GM23338 (cell line): ENCODE measurements around the gene TNIP3. TPM values are rescaled to one million over a fixed set of nuclear protein-coding genes. Genes with fewer than 3 reads are reported as not detected.
"Not testable (repeated sequence)": the region's sequence is repeated elsewhere in the genome, so short reads cannot be mapped to it uniquely, and the experiment has no call there.

ENCODE experiments used
- ATAC-seq: fragments of 200-7000 bp; cut with Tn5 transposase; 3 replicates; pipeline ENCODE4 v1.9.1; 2020
- DNase-seq: peaks from one replicate; pipeline ENCODE4 v3.0.0-alpha.2; 2015; ENCODE audit warnings: low spot score
- H2AFZ ChIP-seq: fragments of 200-600 bp; sonication (generic); 2 replicates; pipeline ENCODE4 v1.8.0; 2016; ENCODE audit warnings: antibody characterized with exemption, mild to moderate bottlenecking, moderate library complexity
- H3F3A ChIP-seq: fragments of 200-600 bp; sonication (generic); replicated peaks from 2 replicates; pipeline ENCODE4 v1.8.0; 2017; ENCODE audit warnings: antibody characterized with exemption, mixed run types, low read depth
- H3K27ac ChIP-seq: fragments of 200-600 bp; sonication (generic); 2 replicates; pipeline ENCODE4 v1.6.1; 2016; ENCODE audit warnings: low read depth
- H3K27me3 ChIP-seq: fragments of 200-600 bp; sonication (generic); 2 replicates; pipeline ENCODE4 v1.8.0; 2016; ENCODE audit warnings: mild to moderate bottlenecking, mixed run types, moderate library complexity; ENCODE audit not compliant: insufficient read depth
- H3K36me3 ChIP-seq: fragments of 200-600 bp; sonication (generic); 2 replicates; pipeline ENCODE4 v1.8.0; 2016; ENCODE audit warnings: mild to moderate bottlenecking; ENCODE audit not compliant: insufficient read depth
- H3K4me1 ChIP-seq: fragments of 200-600 bp; sonication (generic); 2 replicates; pipeline ENCODE4 v1.8.0; 2016; ENCODE audit warnings: mild to moderate bottlenecking, moderate library complexity; ENCODE audit not compliant: insufficient read depth
- H3K4me2 ChIP-seq: fragments of 200-600 bp; sonication (generic); 2 replicates; pipeline ENCODE4 v1.7.1; 2017; ENCODE audit warnings: mixed run types
- H3K4me3 ChIP-seq: fragments of 200-600 bp; sonication (generic); 2 replicates; pipeline ENCODE4 v1.6.1; 2016; ENCODE audit warnings: mixed run types
- H3K79me2 ChIP-seq: fragments of 200-600 bp; sonication (generic); replicated peaks from 2 replicates; pipeline ENCODE4 v1.8.0; 2017; ENCODE audit warnings: mild to moderate bottlenecking; ENCODE audit not compliant: insufficient read depth
- H3K9me2 ChIP-seq: fragments of 200-600 bp; sonication (generic); 2 replicates; pipeline ENCODE4 v1.8.0; 2017; ENCODE audit not compliant: insufficient read depth
- H4K20me1 ChIP-seq: fragments of 200-600 bp; sonication (generic); replicated peaks from 2 replicates; pipeline ENCODE4 v1.8.0; 2017; ENCODE audit warnings: mild to moderate bottlenecking; ENCODE audit not compliant: insufficient read depth
- H3K27ac Mint-ChIP-seq: 2 replicates; pipeline ENCODE4 v1.8.0; 2020; ENCODE audit warnings: inconsistent platforms, mild to moderate bottlenecking, moderate library complexity, mixed read lengths
- H3K27me3 Mint-ChIP-seq: 3 replicates; pipeline ENCODE4 v1.8.0; 2022; ENCODE audit warnings: low read depth, mild to moderate bottlenecking, moderate library complexity, mixed read lengths, inconsistent platforms; ENCODE audit not compliant: insufficient read depth, poor library complexity
- H3K36me3 Mint-ChIP-seq: 3 replicates; pipeline ENCODE4 v1.8.0; 2021; ENCODE audit warnings: low read depth, mild to moderate bottlenecking, inconsistent platforms, moderate library complexity, mixed read lengths
- H3K4me1 Mint-ChIP-seq: 3 replicates; pipeline ENCODE4 v1.8.0; 2020; ENCODE audit warnings: mild to moderate bottlenecking, inconsistent platforms, mixed read lengths
- H3K4me3 Mint-ChIP-seq: 3 replicates; pipeline ENCODE4 v1.8.0; 2021; ENCODE audit warnings: moderate library complexity, mild to moderate bottlenecking, inconsistent platforms, mixed read lengths
- H3K9me3 Mint-ChIP-seq: 3 replicates; pipeline ENCODE4 v1.8.0; 2020; ENCODE audit warnings: moderate library complexity, mild to moderate bottlenecking, inconsistent platforms, mixed read lengths
- EZH2 ChIP-seq: fragments of 200-600 bp; sonication (generic); IDR thresholded peaks from one replicate; pipeline ENCODE4 v1.8.0; 2017; ENCODE audit warnings: antibody characterized with exemption, mild to moderate bottlenecking, low read depth; ENCODE audit not compliant: unreplicated experiment
- ZNF331 ChIP-seq: fragments of 250-450 bp; sonication (Bioruptor Pico); IDR thresholded peaks from 2 replicates; pipeline ENCODE4 v1.5.0; 2020; ENCODE audit warnings: low read depth, mild to moderate bottlenecking, moderate library complexity
- polyA plus RNA-seq: library from polyadenylated mRNA; unstranded; fragments of >200 nt; fragmentation: Nextera tagmentation; extraction: Ambion mirVana; gene quantifications from 2 replicates; pipeline ENCODE4 v1.2.1, GENCODE V29; 2016
- total RNA-seq: library from RNA; depleted of rRNA; stranded (reverse); fragments of >200 nt; shearing (Covaris generic); gene quantifications from 2 replicates; pipeline ENCODE4 v1.2.3, GENCODE V29; 2014

Gene TNIP3
- total and polyA plus RNA-seq, 2 experiments from 2014 or later = not detected

DNA sequence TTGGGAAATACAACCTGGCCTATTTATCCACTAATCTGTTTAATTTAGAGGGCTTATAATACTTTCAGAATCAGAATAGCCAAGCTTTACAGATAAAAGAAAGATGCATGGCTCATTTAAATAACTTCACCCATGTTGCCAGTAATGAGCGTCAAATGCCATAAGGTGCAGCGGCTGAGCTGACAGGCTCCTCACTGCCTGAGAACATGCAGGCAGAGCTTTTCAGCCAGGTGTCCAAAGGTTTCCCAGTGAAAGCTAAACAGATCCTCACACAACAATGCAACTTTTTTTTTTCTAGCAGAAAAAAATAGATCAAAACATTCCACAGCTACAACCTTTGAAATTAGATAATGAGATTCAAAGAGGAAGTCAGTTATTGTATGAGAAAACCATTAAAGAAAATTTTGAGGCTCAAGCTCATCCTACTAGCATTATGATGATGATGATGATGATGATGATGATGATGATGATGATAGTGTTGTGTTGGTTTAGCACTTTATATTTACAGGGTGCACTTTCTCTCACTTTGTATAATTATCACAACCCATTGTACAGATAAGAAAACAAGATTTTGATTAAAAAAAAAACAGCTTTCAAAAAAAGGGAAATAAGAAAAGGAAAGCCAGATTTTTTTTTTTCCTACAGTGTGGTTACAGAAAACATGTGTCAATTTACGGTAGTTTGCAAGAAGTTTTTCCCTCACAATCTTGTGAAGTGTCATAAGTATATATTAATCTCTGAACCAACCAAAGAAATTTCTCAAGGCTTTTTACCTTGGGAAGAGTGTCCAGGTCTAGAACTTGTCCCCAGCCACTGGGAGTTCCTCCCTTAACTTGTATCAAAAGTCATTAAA lies 12.2 kb upstream of the TNIP3 start:
- TF ChIP-seq ZNF331 (CRISPR knock-in tag) = no peak
- peak; percentile 11 for DNase-seq
- H3K36me3 Mint-ChIP-seq = no peaks in the 10 kb centered on the region
- peaks cover 15% of the 10 kb centered on the region; the same call in 1 of the 2 replicates for H3K4me1 ChIP-seq
- H2AFZ ChIP-seq = no peak overlapping the region
- no peaks in the 10 kb centered on the region for H3F3A ChIP-seq
- H3K27me3 ChIP-seq = no peaks in the 10 kb centered on the region
- no peak overlapping the region for H3K4me2 ChIP-seq
- H3K9me2 ChIP-seq = peaks cover 3% of the 10 kb centered on the region
- no peak overlapping the region for H3K27ac Mint-ChIP-seq
- no peak overlapping the region for H3K4me3 Mint-ChIP-seq
- no peak overlapping the region for H3K27ac ChIP-seq
- no peaks in the 10 kb centered on the region for H4K20me1 ChIP-seq
- no peaks in the 10 kb centered on the region for H3K9me3 Mint-ChIP-seq
- no peaks in the 10 kb centered on the region for H3K27me3 Mint-ChIP-seq
- ATAC-seq = no peak
- no peak overlapping the region for H3K4me3 ChIP-seq
- H3K36me3 ChIP-seq = no peaks in the 10 kb centered on the region
- no peaks in the 10 kb centered on the region for H3K79me2 ChIP-seq
- H3K4me1 Mint-ChIP-seq = peaks cover 22% of the 10 kb centered on the region

DNA sequence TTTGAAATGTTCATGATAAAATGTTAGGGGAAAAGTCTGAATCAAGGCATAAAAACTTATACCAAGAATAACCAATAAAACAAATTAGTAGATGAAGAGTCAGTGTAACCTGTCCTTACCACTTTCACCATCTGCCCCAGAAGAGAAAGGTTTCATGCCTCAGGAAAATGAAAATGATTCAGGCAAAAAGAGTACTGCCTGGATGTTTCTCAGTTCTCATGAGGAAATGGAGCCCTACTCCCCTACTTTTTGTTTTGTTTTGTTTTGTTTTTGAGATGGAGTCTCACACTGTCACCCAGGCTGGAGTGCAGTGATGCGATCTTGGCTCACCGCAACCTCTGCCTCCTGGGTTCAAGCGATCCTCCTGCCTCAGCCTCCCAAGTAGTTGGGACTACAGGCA lies 7.4 kb upstream of the TNIP3 start:
- H3K4me2 ChIP-seq, H3K4me3 Mint-ChIP-seq, H3K27ac Mint-ChIP-seq, H3K9me3 Mint-ChIP-seq, H2AFZ ChIP-seq, DNase-seq, H3K36me3 ChIP-seq, ATAC-seq, H3K79me2 ChIP-seq, H3K27me3 ChIP-seq, H3K4me1 Mint-ChIP-seq, H3K4me3 ChIP-seq, H3K9me2 ChIP-seq, H4K20me1 ChIP-seq, H3F3A ChIP-seq, H3K27ac ChIP-seq, H3K36me3 Mint-ChIP-seq, H3K27me3 Mint-ChIP-seq: not testable (repeated sequence)
- H3K4me1 ChIP-seq = peaks cover 13% of the 10 kb centered on the region; the same call in 1 of the 2 replicates

DNA sequence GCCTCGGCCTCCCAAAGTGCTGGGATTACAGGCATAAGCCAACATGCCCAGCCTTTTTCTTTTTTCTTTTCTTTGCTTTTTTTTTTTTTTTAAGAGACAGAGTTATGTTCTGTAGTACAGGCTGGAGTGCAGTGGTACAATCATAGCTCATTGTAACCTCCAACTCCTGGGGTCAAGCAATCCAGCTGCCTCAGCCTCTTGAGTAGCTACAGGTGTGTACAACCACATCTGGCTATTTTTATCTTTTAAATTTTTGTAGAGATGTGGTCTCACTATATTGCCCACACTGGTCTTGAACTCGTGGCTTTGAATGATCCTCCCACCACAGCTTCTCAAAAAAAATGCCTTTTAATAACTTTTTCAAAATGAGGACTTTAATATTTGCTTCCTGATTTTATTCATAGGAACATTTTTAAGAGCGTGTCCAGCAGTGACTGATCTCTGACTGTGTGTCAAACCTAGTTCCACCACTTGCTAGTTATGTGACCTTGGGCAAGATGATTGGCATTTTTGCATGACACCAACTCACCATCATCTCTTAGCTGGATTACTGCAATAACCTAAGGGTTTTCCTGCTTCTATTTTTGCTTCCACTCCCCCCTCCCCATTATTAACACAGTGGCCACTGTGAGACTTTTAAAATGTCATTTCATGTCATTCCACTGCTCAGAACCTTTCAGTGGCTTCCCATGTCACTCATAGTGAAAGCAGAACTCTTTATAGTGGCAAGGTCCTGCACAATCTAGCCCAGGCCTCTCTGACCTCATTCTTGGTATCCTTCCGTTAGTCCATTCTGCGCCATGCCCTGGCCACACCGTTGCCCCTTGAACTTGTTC lies 4.5 kb upstream of the TNIP3 start:
- Histone ChIP-seq H3K27ac (no peak overlapping the region), H3K36me3 (no peaks in the 10 kb centered on the region), H3K27me3 (no peaks in the 10 kb centered on the region), H3F3A (no peaks in the 10 kb centered on the region), H3K79me2 (no peaks in the 10 kb centered on the region), H3K9me2 (peaks cover 4% of the 10 kb centered on the region; the same call in 1 of the 2 replicates), H3K4me1 (peaks cover 15% of the 10 kb centered on the region; the same call in 1 of the 2 replicates), H3K4me3 (no peak overlapping the region), H2AFZ (no peak overlapping the region), H3K4me2 (no peak overlapping the region), H4K20me1 (no peaks in the 10 kb centered on the region)
- no peak overlapping the region for H3K4me3 Mint-ChIP-seq
- peaks cover 6% of the 10 kb centered on the region; the same call in 2 of the 3 replicates for H3K4me1 Mint-ChIP-seq
- DNase-seq (no peak), ATAC-seq (no peak)
- TF ChIP-seq EZH2 = no peak
- H3K27me3 Mint-ChIP-seq = no peaks in the 10 kb centered on the region
- H3K27ac Mint-ChIP-seq = no peak overlapping the region
- H3K9me3 Mint-ChIP-seq = no peaks in the 10 kb centered on the region
- H3K36me3 Mint-ChIP-seq = no peaks in the 10 kb centered on the region
